HEK293 (cell line): Measurements from ENCODE around the gene RAB11FIP5.

ENCODE experiments used
- CTCF ChIA-PET: fragments of 350-600 bp; formaldehyde crosslinking; extraction: SDS; loops from one replicate; lab custom pipeline; 2021; ENCODE audit warnings: antibody characterized with exemption; lab: Yijun Ruan, JAX
- POLR2A ChIA-PET: fragments of 300-600 bp; formaldehyde crosslinking; extraction: SDS; loops from one replicate; lab custom pipeline; 2020; ENCODE audit warnings: antibody characterized with exemption, inconsistent platforms; lab: Yijun Ruan, JAX
- H3K27ac ChIP-seq: fragments of 200-500 bp; sonication (Bioruptor generic); 2 replicates; pipeline ENCODE4 v1.5.1; 2014; ENCODE audit warnings: low read depth, low read length, control low read depth, inconsistent platforms; ENCODE audit errors: extremely low read depth
- H3K36me3 ChIP-seq, 2 experiments: fragments of 200-500 bp in 1 of 2; sonication (Bioruptor generic) in 1 of 2; 1 replicate in 1 of 2; 2 replicates in 1 of 2; pipeline ENCODE4 v1.5.1; 2014 to 2017; ENCODE audit warnings: inconsistent platforms in 2 of 2, low read length in 2 of 2; ENCODE audit not compliant: control insufficient read depth in 2 of 2, insufficient read depth in 1 of 2
- H3K4me1 ChIP-seq: fragments of 200-500 bp; sonication (Bioruptor generic); 2 replicates; pipeline ENCODE4 v1.5.1; 2014; ENCODE audit warnings: mild to moderate bottlenecking, low read length, inconsistent platforms; ENCODE audit not compliant: control insufficient read depth, insufficient read depth
- H3K4me3 ChIP-seq: 2 replicates; pipeline ENCODE4 v1.5.1; 2011; ENCODE audit warnings: low read depth, mild to moderate bottlenecking, control low read depth, low read length, moderate library complexity
- H3K9me3 ChIP-seq: fragments of 200-500 bp; sonication (Bioruptor generic); 2 replicates; pipeline ENCODE4 v1.5.1; 2014; ENCODE audit warnings: low read depth, low read length, inconsistent platforms; ENCODE audit not compliant: control insufficient read depth, insufficient read depth
- CTCF ChIP-seq: fragments of 450-650 bp; formaldehyde crosslinking; IDR thresholded peaks from 2 replicates; pipeline ENCODE4 v1.5.1; 2016; ENCODE audit warnings: missing biosample characterization, missing genetic modification characterization
- GLIS1 ChIP-seq: fragments of 450-650 bp; formaldehyde crosslinking; IDR thresholded peaks from 2 replicates; pipeline ENCODE4 v1.5.1; 2016; ENCODE audit warnings: missing biosample characterization, missing genetic modification characterization
- KLF16 ChIP-seq: fragments of 450-650 bp; formaldehyde crosslinking; IDR thresholded peaks from 2 replicates; pipeline ENCODE4 v1.5.1; 2017; ENCODE audit warnings: missing biosample characterization, missing genetic modification characterization
- PRDM10 ChIP-seq: fragments of 450-650 bp; formaldehyde crosslinking; IDR thresholded peaks from 2 replicates; pipeline ENCODE4 v1.5.1; 2016; ENCODE audit warnings: missing biosample characterization, missing genetic modification characterization
- PRDM6 ChIP-seq: fragments of 450-650 bp; formaldehyde crosslinking; IDR thresholded peaks from 2 replicates; pipeline ENCODE4 v1.5.1; 2017; ENCODE audit warnings: missing biosample characterization, missing genetic modification characterization
- SALL2 ChIP-seq: fragments of 450-650 bp; formaldehyde crosslinking; IDR thresholded peaks from 2 replicates; pipeline ENCODE4 v1.5.0; 2017; ENCODE audit warnings: missing biosample characterization, mild to moderate bottlenecking, missing genetic modification characterization, borderline replicate concordance
- SCRT2 ChIP-seq: fragments of 450-650 bp; formaldehyde crosslinking; IDR thresholded peaks from 2 replicates; pipeline ENCODE4 v1.5.1; 2016; ENCODE audit warnings: missing biosample characterization, missing genetic modification characterization
- SP7 ChIP-seq: fragments of 450-650 bp; formaldehyde crosslinking; IDR thresholded peaks from 2 replicates; pipeline ENCODE4 v1.5.1; 2016; ENCODE audit warnings: missing biosample characterization, missing genetic modification characterization
- TRIM28 ChIP-seq: IDR thresholded peaks from 2 replicates; pipeline ENCODE4 v1.6.1; 2011; ENCODE audit warnings: low read length, control low read depth, borderline replicate concordance
- TSHZ1 ChIP-seq: fragments of 450-650 bp; formaldehyde crosslinking; IDR thresholded peaks from 2 replicates; pipeline ENCODE4 v1.5.1; 2016; ENCODE audit warnings: missing biosample characterization, missing genetic modification characterization, borderline replicate concordance
- ZBTB48 ChIP-seq: fragments of 450-650 bp; formaldehyde crosslinking; IDR thresholded peaks from 2 replicates; pipeline ENCODE4 v1.5.1; 2016; ENCODE audit warnings: missing biosample characterization, missing genetic modification characterization
- ZFHX2 ChIP-seq: fragments of 450-650 bp; formaldehyde crosslinking; conservative IDR thresholded peaks from 2 replicates; pipeline ENCODE4 v1.5.1; 2016; ENCODE audit warnings: missing biosample characterization, missing genetic modification characterization
- ZNF549 ChIP-seq: fragments of 450-650 bp; IDR thresholded peaks from 2 replicates; pipeline ENCODE4 v1.5.1; 2018; ENCODE audit warnings: missing biosample characterization, missing genetic modification characterization, mild to moderate bottlenecking, inconsistent platforms, moderate library complexity
- ZNF791 ChIP-seq: fragments of 450-650 bp; formaldehyde crosslinking; IDR thresholded peaks from 2 replicates; pipeline ENCODE4 v1.5.1; 2016; ENCODE audit warnings: missing biosample characterization, missing genetic modification characterization
- ZNF830 ChIP-seq: fragments of 450-650 bp; IDR thresholded peaks from 2 replicates; pipeline ENCODE4 v1.5.0; 2018; ENCODE audit warnings: missing biosample characterization, missing genetic modification characterization, low read depth, mild to moderate bottlenecking, moderate library complexity
- ZSCAN30 ChIP-seq: fragments of 450-650 bp; IDR thresholded peaks from 2 replicates; pipeline ENCODE4 v1.5.1; 2018; ENCODE audit warnings: missing biosample characterization, mild to moderate bottlenecking, missing genetic modification characterization, moderate library complexity

Gene RAB11FIP5

GRCh38 chr2:73116182-73116960, 3.6 kb upstream of the RAB11FIP5 start (continued):
- no peak for TF ChIP-seq SALL2

GRCh38 chr2:73114273-73114867, 1.6 kb upstream of the RAB11FIP5 start:
- no peaks in the 10 kb centered on the region for H3K9me3 ChIP-seq
- no peak overlapping the region for H3K4me3 ChIP-seq
- ChIA-PET POLR2A (interaction anchor here (0.6 kb wide), 1 partner anchor 25 kb away, joined by 3 read pairs; no protein-coding TSS in a partner anchor), CTCF (interaction anchor here (0.6 to 1.6 kb wide), 4 partner anchors 29 to 139 kb away, joined by 3 to 16 read pairs (median 4); no protein-coding TSS in a partner anchor)
- H3K36me3 ChIP-seq: no peaks in the 10 kb centered on the region
- H3K4me1 ChIP-seq: peaks cover 17% of the 10 kb centered on the region; the same call in 1 of the 2 replicates
- no peak overlapping the region for H3K27ac ChIP-seq
- TF ChIP-seq SP7: 0 out of 2 replicates have a peak, but pooled peaks have one; percentile 15
- no peak for TF ChIP-seq PRDM6 (tag by site-specific recombination)
- TF ChIP-seq KLF16 (tag by site-specific recombination): 0 out of 2 replicates have a peak, but pooled peaks have one; percentile 15
- peak; percentile 60; the same call in 1 of the 2 replicates for TF ChIP-seq TRIM28
- peak; percentile 74 for TF ChIP-seq ZNF549 (tag by site-specific recombination)
- peak; percentile 9; the same call in 1 of the 2 replicates for TF ChIP-seq GLIS1 (tag by site-specific recombination)
- TF ChIP-seq SCRT2 (tag by site-specific recombination): no peak
- TF ChIP-seq ZSCAN30 (tag by site-specific recombination): peak; percentile 43; the same call in 1 of the 2 replicates

GRCh38 chr2:73112026-73112912, 479 bp downstream of the RAB11FIP5 start:
- ChIA-PET CTCF (interaction anchor here (0.7 to 2.9 kb wide), 3 partner anchors 26 to 156 kb away, joined by 3 to 16 read pairs (median 4); no protein-coding TSS in a partner anchor), POLR2A (interaction anchor here (0.5 to 2.3 kb wide), 9 partner anchors 13 to 284 kb away, joined by 3 to 9 read pairs (median 3); partner anchors contain the start of genes CCT7 and SFXN5)
- peak overlapping the region; percentile 90 for H3K27ac ChIP-seq
- no peaks in the 10 kb centered on the region for H3K9me3 ChIP-seq
- peak overlapping the region; percentile 64 for H3K4me3 ChIP-seq
- peaks cover 0 to 5% of the 10 kb centered on the region in 2 experiments; a peak in 1 of 3 replicates for H3K36me3 ChIP-seq
- peaks cover 17% of the 10 kb centered on the region; the same call in 1 of the 2 replicates for H3K4me1 ChIP-seq
- TF ChIP-seq CTCF (tag by site-specific recombination) (peak; percentile 32; the same call in 1 of the 2 replicates), ZBTB48 (tag by site-specific recombination) (peak; percentile 41; the same call in 1 of the 2 replicates), ZFHX2 (peak; percentile 18; the same call in 1 of the 2 replicates), ZNF791 (tag by site-specific recombination) (0 out of 2 replicates have a peak, but pooled peaks have one; percentile 11), GLIS1 (tag by site-specific recombination) (peak; percentile 38; the same call in 1 of the 2 replicates), PRDM10 (tag by site-specific recombination) (0 out of 2 replicates have a peak, but pooled peaks have one; percentile 1), TSHZ1 (tag by site-specific recombination) (no peak), ZNF830 (tag by site-specific recombination) (no peak)
